Astrocyte of the spinal cord (primary cell): Measurements from ENCODE around the gene CC2D2B.

Source experiments
- DNase-seq: peaks from one replicate; pipeline ENCODE4 v3.0.0; 2011; ENCODE audit warnings: low read depth, low spot score
- H3K4me3 ChIP-seq: 2 replicates; pipeline ENCODE4 v1.5.1; 2011; ENCODE audit warnings: low read depth, mild to moderate bottlenecking, low read length, moderate library complexity
- in situ Hi-C: cut with HindIII; loops from 2 replicates; pipeline ENCODE4 v1.10.0; 2017; ENCODE audit warnings: low sequenced_read_pairs
- TF ChIP-seq, protein P1 (sequence below): IDR thresholded peaks from 2 replicates; pipeline ENCODE4 v1.5.1; 2012; ENCODE audit warnings: low read depth, mild to moderate bottlenecking, low read length, inconsistent platforms

Gene CC2D2B

GRCh38 chr10:95998255-95998784 is 90.5 kb downstream of the CC2D2B start:
- in situ Hi-C loops, result no loop called here
- DNase-seq, result no peak
- TF ChIP-seq, protein P1, sequence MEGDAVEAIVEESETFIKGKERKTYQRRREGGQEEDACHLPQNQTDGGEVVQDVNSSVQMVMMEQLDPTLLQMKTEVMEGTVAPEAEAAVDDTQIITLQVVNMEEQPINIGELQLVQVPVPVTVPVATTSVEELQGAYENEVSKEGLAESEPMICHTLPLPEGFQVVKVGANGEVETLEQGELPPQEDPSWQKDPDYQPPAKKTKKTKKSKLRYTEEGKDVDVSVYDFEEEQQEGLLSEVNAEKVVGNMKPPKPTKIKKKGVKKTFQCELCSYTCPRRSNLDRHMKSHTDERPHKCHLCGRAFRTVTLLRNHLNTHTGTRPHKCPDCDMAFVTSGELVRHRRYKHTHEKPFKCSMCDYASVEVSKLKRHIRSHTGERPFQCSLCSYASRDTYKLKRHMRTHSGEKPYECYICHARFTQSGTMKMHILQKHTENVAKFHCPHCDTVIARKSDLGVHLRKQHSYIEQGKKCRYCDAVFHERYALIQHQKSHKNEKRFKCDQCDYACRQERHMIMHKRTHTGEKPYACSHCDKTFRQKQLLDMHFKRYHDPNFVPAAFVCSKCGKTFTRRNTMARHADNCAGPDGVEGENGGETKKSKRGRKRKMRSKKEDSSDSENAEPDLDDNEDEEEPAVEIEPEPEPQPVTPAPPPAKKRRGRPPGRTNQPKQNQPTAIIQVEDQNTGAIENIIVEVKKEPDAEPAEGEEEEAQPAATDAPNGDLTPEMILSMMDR, result no peak
- no peak overlapping the region for H3K4me3 ChIP-seq

DNA sequence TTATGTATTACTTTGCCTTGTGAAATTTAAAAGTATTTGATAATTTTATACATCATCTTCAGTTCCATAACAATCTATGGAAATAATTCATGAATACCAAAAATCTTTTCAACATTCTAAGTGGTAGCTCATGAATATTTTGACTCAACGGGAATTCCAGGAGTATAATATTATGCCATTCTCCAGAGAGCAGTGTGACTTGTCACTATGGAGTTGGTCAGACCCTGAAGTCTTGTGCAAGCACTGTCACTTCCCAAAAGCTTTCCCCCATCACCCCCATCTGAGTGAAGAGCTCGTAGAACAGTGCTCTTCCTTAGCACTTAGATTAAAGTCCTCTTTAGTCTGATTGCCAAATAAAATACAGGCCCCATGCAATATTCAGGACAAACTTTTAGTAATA is 106.2 kb downstream of the CC2D2B start:
- TF ChIP-seq, protein P1, result no peak
- in situ Hi-C loops, result no loop called here
- DNase-seq, result no peak
- H3K4me3 ChIP-seq, result no peak overlapping the region

DNA sequence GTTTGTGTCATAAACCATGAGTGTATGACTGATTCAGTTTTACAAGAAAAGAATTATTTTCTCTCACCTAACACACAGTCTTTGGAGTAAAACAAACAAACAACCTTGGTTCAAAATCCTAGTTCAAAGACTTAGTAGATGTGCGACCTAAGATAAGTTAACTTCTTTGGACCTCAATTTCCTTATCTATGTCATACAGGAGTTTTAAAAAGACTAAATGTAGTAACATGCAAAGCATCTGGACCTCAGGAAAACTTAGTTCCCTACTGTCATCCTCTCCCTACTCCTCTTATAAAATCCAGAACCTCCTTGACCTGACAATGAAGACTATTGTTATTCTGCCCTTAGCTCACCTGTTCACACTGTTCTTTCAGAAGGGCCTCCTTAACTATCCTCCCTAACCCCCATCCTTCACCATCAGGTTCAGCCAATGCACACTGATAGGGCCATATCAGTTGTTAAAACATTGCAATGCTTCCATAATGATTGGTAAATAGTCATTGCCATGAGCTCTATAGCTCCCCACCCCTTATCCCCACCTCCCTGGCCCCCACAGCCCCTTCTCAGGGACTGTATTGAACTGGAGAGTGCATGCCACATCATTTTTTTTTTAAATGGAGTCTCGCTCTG is 106.8 kb downstream of the CC2D2B start:
- in situ Hi-C loops, result no loop called here
- TF ChIP-seq, protein P1, result no peak
- no peak overlapping the region for H3K4me3 ChIP-seq
- no peak for DNase-seq

GRCh38 chr10:96017191-96017687 is 109.5 kb downstream of the CC2D2B start:
- TF ChIP-seq, protein P1, result peak; percentile 79

GRCh38 chr10:96021332-96021731 is 113.6 kb downstream of the CC2D2B start:
- no peak overlapping the region for H3K4me3 ChIP-seq
- in situ Hi-C loops, result no loop called here
- TF ChIP-seq, protein P1, result no peak
- no peak for DNase-seq

More at GRCh38 chr10:96017191-96017687, 109.5 kb downstream of the CC2D2B start:
- in situ Hi-C loops, result no loop called here
- DNase-seq, result peak; percentile 58
- H3K4me3 ChIP-seq, result no peak overlapping the region

DNA sequence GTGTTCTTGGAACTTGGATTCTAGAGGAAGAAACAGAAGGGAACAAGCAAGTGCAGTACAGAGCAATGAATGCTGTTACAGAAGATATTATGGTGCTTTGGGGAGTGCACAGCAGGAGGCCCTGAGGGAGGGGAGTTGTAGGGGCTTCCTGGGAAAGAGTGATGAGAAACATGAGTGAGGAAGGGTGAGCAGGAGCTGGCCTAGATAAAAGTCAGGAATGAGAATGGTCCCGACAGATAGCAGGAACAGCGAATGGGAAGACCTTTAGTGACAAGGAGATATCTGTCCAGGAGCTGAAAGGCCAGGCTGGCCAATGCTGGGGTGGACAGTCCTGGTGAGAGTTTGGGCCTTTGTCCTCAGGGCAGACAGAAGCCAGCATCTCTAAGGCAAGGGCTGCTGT is 115.0 kb downstream of the CC2D2B start:
- no peak overlapping the region for H3K4me3 ChIP-seq
- DNase-seq, result no peak
- in situ Hi-C loops, result no loop called here
- TF ChIP-seq, protein P1, result no peak
